ENCODE results near the gene AGMAT. TPM values are rescaled to one million over a fixed set of nuclear protein-coding genes. Genes with fewer than 3 reads are reported as not detected.

Gene AGMAT
- total and polyA plus RNA-seq, 2 of the 13 experiments (the other 11 are each of a cell fraction or from before 2014, with no cell fraction given): 59.1 to 174 TPM

DNA sequence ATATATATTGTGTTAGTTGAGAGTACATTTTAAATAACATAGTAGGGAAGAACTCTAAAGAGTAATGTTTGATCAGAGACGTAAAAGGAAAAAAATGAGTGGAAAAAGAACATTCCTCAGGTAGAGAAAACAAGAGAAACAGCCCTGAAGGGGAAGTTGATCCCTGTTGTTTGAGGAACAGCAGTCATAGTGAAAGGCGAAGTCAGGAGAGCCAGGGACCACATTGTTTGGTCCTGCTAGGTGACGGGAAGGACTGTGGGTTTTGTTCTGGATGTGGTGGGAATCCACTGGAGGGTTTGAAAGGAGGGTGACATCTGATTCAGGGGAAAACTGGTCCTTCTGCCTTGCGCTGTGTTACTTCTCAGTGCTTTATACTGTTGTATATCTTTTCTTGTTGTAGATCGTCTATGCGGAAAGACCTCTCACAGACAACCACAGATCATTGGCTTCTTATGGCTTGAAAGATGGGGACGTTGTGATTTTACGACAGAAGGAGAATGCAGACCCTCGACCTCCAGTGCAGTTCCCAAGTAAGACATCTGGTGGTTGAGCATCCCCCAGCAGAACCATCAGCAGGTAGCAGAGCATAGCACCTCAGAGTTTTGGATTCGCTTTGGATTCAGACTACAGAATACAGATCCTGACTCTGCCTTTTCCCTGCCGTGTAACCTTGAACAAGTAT is 41.6 kb upstream of the AGMAT start:
- Histone ChIP-seq H3K9ac (ENCODE audit: insufficient read depth, low read depth, low read length) (no peak overlapping the region), H3K4me2 (ENCODE audit: low read depth, low read length) (no peak overlapping the region), H4K20me1 (ENCODE audit: insufficient read depth, low read length) (peaks cover 83% of the 10 kb centered on the region), H3K27ac (ENCODE audit: extremely low read length, insufficient read depth, low read length) (no peak overlapping the region), H2AFZ (ENCODE audit: low read length) (no peak overlapping the region), H3K27me3 (ENCODE audit: control insufficient read depth in 1 of 2, insufficient read depth in 2 of 2, low read length in 2 of 2) (no peaks in the 10 kb centered on the region), H3K79me2 (ENCODE audit: insufficient read depth, low read length) (peaks cover 76% of the 10 kb centered on the region), H3K9me3 (ENCODE audit: low read length) (no peaks in the 10 kb centered on the region), H3K4me1 (ENCODE audit: insufficient read depth, low read length) (peaks cover 57% of the 10 kb centered on the region), H3K36me3 (replicated peaks in 1 of 2; ENCODE audit: control insufficient read depth in 1 of 2, insufficient read depth in 2 of 2, low read length in 2 of 2) (peaks cover 20 to 60% of the 10 kb centered on the region in 2 experiments), H3K4me3 (replicated peaks in 1 of 3; ENCODE audit: insufficient read depth in 1 of 3, low read depth in 2 of 3, low read length in 3 of 3) (no peak overlapping the region)
- intact Hi-C loops (cut with micrococcal nuclease; ENCODE audit: unreplicated experiment): loop anchor here (5.0 to 10.0 kb wide), 2 partner anchors 44 to 58 kb away; partner anchors contain the start of gene PLEKHM2
- POLR2A ChIA-PET: no interaction called here
- 92% methylated on average over 11 of the region's 11 CpGs for WGBS (ENCODE audit: low lambda C conversion rate)
- DNase-seq (ENCODE audit: low spot score): no peak
- no TSS peak for BruUV-seq (replicated peaks)
- ATAC-seq: no peak
- in situ Hi-C loops (cut with HindIII; ENCODE audit: extremely low pct_ligation_motif_present, low pct_unique_long_range_greater_than_20kb): no loop called here
- FAIRE-seq: no peak
- CTCF ChIA-PET (ENCODE audit: low intra/inter-chr PET ratio, low total read pairs): no interaction called here
- TF ChIP-seq, protein P1, sequence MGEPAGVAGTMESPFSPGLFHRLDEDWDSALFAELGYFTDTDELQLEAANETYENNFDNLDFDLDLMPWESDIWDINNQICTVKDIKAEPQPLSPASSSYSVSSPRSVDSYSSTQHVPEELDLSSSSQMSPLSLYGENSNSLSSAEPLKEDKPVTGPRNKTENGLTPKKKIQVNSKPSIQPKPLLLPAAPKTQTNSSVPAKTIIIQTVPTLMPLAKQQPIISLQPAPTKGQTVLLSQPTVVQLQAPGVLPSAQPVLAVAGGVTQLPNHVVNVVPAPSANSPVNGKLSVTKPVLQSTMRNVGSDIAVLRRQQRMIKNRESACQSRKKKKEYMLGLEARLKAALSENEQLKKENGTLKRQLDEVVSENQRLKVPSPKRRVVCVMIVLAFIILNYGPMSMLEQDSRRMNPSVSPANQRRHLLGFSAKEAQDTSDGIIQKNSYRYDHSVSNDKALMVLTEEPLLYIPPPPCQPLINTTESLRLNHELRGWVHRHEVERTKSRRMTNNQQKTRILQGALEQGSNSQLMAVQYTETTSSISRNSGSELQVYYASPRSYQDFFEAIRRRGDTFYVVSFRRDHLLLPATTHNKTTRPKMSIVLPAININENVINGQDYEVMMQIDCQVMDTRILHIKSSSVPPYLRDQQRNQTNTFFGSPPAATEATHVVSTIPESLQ (CRISPR knock-in tag; conservative IDR thresholded peaks at IDR 0.05): no peak
- TF ChIP-seq ZNF468 (CRISPR knock-in tag; IDR thresholded peaks at IDR 0.05) (no peak), HES4 (CRISPR knock-in tag; IDR thresholded peaks at IDR 0.05; ENCODE audit: borderline replicate concordance) (no peak), RARG (CRISPR knock-in tag; IDR thresholded peaks at IDR 0.05; ENCODE audit: low read depth) (no peak), ZNF776 (CRISPR knock-in tag; IDR thresholded peaks at IDR 0.05) (no peak), MED8 (CRISPR knock-in tag; IDR thresholded peaks at IDR 0.05; ENCODE audit: insufficient replicate concordance) (no peak), ZNF670 (CRISPR knock-in tag; IDR thresholded peaks at IDR 0.05; ENCODE audit: borderline replicate concordance) (no peak), ZNF773 (CRISPR knock-in tag; IDR thresholded peaks at IDR 0.05; ENCODE audit: borderline replicate concordance) (no peak), POLR2A (IDR thresholded peaks at IDR 0.05; ENCODE audit: insufficient read depth in 1 of 2, low read depth in 2 of 2, low read length in 2 of 2) (no peak), KLF11 (CRISPR knock-in tag; IDR thresholded peaks at IDR 0.05) (no peak), MAFG (CRISPR knock-in tag; IDR thresholded peaks at IDR 0.05) (no peak), CBX2 (IDR thresholded peaks at IDR 0.05; ENCODE audit: low read depth, low read length) (no peak), CBX2 (CRISPR knock-in tag; IDR thresholded peaks at IDR 0.05; ENCODE audit: low read depth) (no peak), ZNF44 (CRISPR knock-in tag; IDR thresholded peaks at IDR 0.05) (no peak), ZFP41 (CRISPR knock-in tag; IDR thresholded peaks at IDR 0.05; ENCODE audit: borderline replicate concordance) (no peak), THAP11 (CRISPR knock-in tag; IDR thresholded peaks at IDR 0.05) (no peak)
- TF ChIP-seq, protein P2, sequence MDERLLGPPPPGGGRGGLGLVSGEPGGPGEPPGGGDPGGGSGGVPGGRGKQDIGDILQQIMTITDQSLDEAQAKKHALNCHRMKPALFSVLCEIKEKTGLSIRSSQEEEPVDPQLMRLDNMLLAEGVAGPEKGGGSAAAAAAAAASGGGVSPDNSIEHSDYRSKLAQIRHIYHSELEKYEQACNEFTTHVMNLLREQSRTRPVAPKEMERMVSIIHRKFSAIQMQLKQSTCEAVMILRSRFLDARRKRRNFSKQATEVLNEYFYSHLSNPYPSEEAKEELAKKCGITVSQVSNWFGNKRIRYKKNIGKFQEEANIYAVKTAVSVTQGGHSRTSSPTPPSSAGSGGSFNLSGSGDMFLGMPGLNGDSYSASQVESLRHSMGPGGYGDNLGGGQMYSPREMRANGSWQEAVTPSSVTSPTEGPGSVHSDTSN (CRISPR knock-in tag; IDR thresholded peaks at IDR 0.05): no peak
- TF ChIP-seq, protein P3, sequence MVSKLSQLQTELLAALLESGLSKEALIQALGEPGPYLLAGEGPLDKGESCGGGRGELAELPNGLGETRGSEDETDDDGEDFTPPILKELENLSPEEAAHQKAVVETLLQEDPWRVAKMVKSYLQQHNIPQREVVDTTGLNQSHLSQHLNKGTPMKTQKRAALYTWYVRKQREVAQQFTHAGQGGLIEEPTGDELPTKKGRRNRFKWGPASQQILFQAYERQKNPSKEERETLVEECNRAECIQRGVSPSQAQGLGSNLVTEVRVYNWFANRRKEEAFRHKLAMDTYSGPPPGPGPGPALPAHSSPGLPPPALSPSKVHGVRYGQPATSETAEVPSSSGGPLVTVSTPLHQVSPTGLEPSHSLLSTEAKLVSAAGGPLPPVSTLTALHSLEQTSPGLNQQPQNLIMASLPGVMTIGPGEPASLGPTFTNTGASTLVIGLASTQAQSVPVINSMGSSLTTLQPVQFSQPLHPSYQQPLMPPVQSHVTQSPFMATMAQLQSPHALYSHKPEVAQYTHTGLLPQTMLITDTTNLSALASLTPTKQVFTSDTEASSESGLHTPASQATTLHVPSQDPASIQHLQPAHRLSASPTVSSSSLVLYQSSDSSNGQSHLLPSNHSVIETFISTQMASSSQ (IDR thresholded peaks at IDR 0.05; ENCODE audit: low read depth): no peak
- TF ChIP-seq, protein P3 (CRISPR knock-in tag; IDR thresholded peaks at IDR 0.05; ENCODE audit: borderline replicate concordance): no peak
